HCT116 (cell line): Measurements from ENCODE around the gene ACTR8. TPM values are rescaled to one million over a fixed set of nuclear protein-coding genes. Genes with fewer than 3 reads are reported as not detected.

Source experiments
- ATAC-seq: fragments of 200-7000 bp; cut with Tn5 transposase; 2 replicates; pipeline ENCODE4 v1.9.1; 2020; ENCODE audit warnings: mild to moderate bottlenecking, moderate library complexity
- BruUV-seq: library from RNA; stranded (reverse); fragments of 400-500 nt; replicated peaks from 2 replicates; lab custom pipeline; 2021; lab: Mats Ljungman, UMichigan
- CTCF ChIA-PET: fragments of 300-600 bp; sonication (Branson Sonifier 250); formaldehyde crosslinking; loops from one replicate; lab custom pipeline; 2021; ENCODE audit warnings: antibody characterized with exemption; lab: Charles Lee
- POLR2A ChIA-PET: fragments of 300-600, 350-600 bp; sonication (Branson Sonifier 250); formaldehyde crosslinking; loops from one replicate; lab custom pipeline; 2021; ENCODE audit warnings: antibody characterized with exemption; lab: Charles Lee
- RAD21 ChIA-PET, 2 experiments: fragments of 300-600 bp; sonication (Branson Sonifier 250); formaldehyde crosslinking; loops; one replicate each; lab custom pipeline; 2023; ENCODE audit warnings: low total read pairs in 2 of 2; ENCODE audit not compliant: uncharacterized antibody in 2 of 2, unreplicated experiment in 2 of 2, low non-redundant PET in 1 of 2; lab: Charles Lee
- DNase-seq: peaks from one replicate; pipeline ENCODE4 v3.0.0-alpha.2; 2010; ENCODE audit warnings: low read depth, low spot score
- H2AFZ ChIP-seq: fragments of 200-600 bp; shearing (Covaris generic), sonication (generic); 2 replicates; pipeline ENCODE4 v1.6.1; 2017; ENCODE audit warnings: low read depth, mixed run types, mixed read lengths, antibody characterized with exemption, low read length; ENCODE audit not compliant: poor library complexity, severe bottlenecking
- H3K27ac ChIP-seq: 2 replicates; pipeline ENCODE4 v1.5.1; 2012; ENCODE audit warnings: low read depth, low read length
- H3K27me3 ChIP-seq: fragments of 200-600 bp; sonication (generic); 2 replicates; pipeline ENCODE4 v1.6.1; 2016; ENCODE audit warnings: mixed run types, low read length, mixed read lengths; ENCODE audit not compliant: insufficient read depth
- H3K36me3 ChIP-seq, 2 experiments: fragments of 200-500 bp in 1 of 2; fragments of 200-600 bp in 1 of 2; sonication (Bioruptor generic) in 1 of 2; sonication (generic) in 1 of 2; 2 replicates each; pipeline versions ENCODE4 v1.5.1 to v1.6.1; 2014 to 2016; ENCODE audit warnings: low read length in 2 of 2, inconsistent platforms in 1 of 2, mixed read lengths in 1 of 2, mixed run types in 1 of 2; ENCODE audit not compliant: insufficient read depth in 2 of 2, control insufficient read depth in 1 of 2
- H3K4me1 ChIP-seq, 2 experiments: fragments of 200-600 bp in 1 of 2; sonication (generic) in 1 of 2; 2 replicates each; pipeline versions ENCODE4 v1.5.1 to v1.6.1; 2012 to 2017; ENCODE audit warnings: low read length in 2 of 2, inconsistent platforms in 1 of 2, mild to moderate bottlenecking in 1 of 2, mixed read lengths in 1 of 2, mixed run types in 1 of 2, moderate library complexity in 1 of 2; ENCODE audit not compliant: insufficient read depth in 2 of 2, control insufficient read depth in 1 of 2
- H3K4me2 ChIP-seq: fragments of 200-600 bp; sonication (generic); 2 replicates; pipeline ENCODE4 v1.6.1; 2017; ENCODE audit warnings: mixed run types, low read length, mixed read lengths
- H3K4me3 ChIP-seq, 2 experiments: fragments of 200-600 bp in 1 of 2; sonication (generic) in 1 of 2; replicated peaks in 1 of 2; 2 replicates each; pipeline ENCODE4 v1.5.1; 2011 to 2016; ENCODE audit warnings: low read length in 2 of 2, control low read depth in 1 of 2, low read depth in 1 of 2, mild to moderate bottlenecking in 1 of 2, mixed read lengths in 1 of 2, mixed run types in 1 of 2
- H3K79me2 ChIP-seq: fragments of 200-600 bp; sonication (generic); 2 replicates; pipeline ENCODE4 v1.6.1; 2017; ENCODE audit warnings: mild to moderate bottlenecking, mixed run types, low read length, moderate library complexity, mixed read lengths; ENCODE audit not compliant: insufficient read depth
- H3K9ac ChIP-seq: fragments of 200-600 bp; sonication (generic); 2 replicates; pipeline ENCODE4 v1.6.1; 2016; ENCODE audit warnings: low read length, mixed read lengths
- H3K9me2 ChIP-seq: fragments of 200-600 bp; sonication (generic), shearing (Covaris generic); 2 replicates; pipeline ENCODE4 v1.6.1; 2017; ENCODE audit warnings: mixed run types, mild to moderate bottlenecking, moderate library complexity; ENCODE audit not compliant: insufficient read depth
- H3K9me3 ChIP-seq, 2 experiments: fragments of 200-500 bp in 1 of 2; fragments of 200-600 bp in 1 of 2; sonication (Bioruptor generic) in 1 of 2; sonication (generic) in 1 of 2; 2 replicates each; pipeline ENCODE4 v1.6.1; 2014 to 2017; ENCODE audit warnings: low read length in 2 of 2, mixed read lengths in 2 of 2, inconsistent platforms in 1 of 2, low read depth in 1 of 2, mild to moderate bottlenecking in 1 of 2, mixed run types in 1 of 2, moderate library complexity in 1 of 2; ENCODE audit not compliant: control insufficient read depth in 1 of 2, insufficient read depth in 1 of 2
- H4K20me1 ChIP-seq: fragments of 200-600 bp; sonication (generic), shearing (Covaris generic); 2 replicates; pipeline ENCODE4 v1.6.1; 2017; ENCODE audit warnings: mixed run types, mild to moderate bottlenecking, moderate library complexity; ENCODE audit not compliant: insufficient read depth
- CEBPB ChIP-seq: IDR thresholded peaks from 2 replicates; pipeline ENCODE4 v1.6.1; 2012; ENCODE audit warnings: low read depth
- CTCF ChIP-seq, 3 experiments: fragments of 200-600 bp in 1 of 3; sonication (generic) in 1 of 3; IDR thresholded peaks in 2 of 3; conservative IDR thresholded peaks in 1 of 3; 2 replicates each; pipeline ENCODE4 v1.5.1; 2012 to 2017; ENCODE audit warnings: low read depth in 2 of 3, low read length in 2 of 3, antibody characterized with exemption in 1 of 3, borderline replicate concordance in 1 of 3, control low read depth in 1 of 3, mild to moderate bottlenecking in 1 of 3, mixed read lengths in 1 of 3, mixed run types in 1 of 3, moderate library complexity in 1 of 3; ENCODE audit not compliant: insufficient read depth in 1 of 3
- EGR1 ChIP-seq: IDR thresholded peaks from 2 replicates; pipeline ENCODE4 v1.6.1; 2012; ENCODE audit warnings: low read depth
- ELF1 ChIP-seq: IDR thresholded peaks from 2 replicates; pipeline ENCODE4 v1.6.1; 2012; ENCODE audit warnings: low read depth, borderline replicate concordance
- EZH2phosphoT487 ChIP-seq: fragments of 200-600 bp; IDR thresholded peaks from 2 replicates; pipeline ENCODE4 v1.6.1; 2018; ENCODE audit warnings: antibody characterized with exemption, borderline replicate concordance
- FOSL1 ChIP-seq: IDR thresholded peaks from 2 replicates; pipeline ENCODE4 v1.6.1; 2012; ENCODE audit warnings: low read depth
- JUND ChIP-seq: IDR thresholded peaks from 2 replicates; pipeline ENCODE4 v1.6.1; 2012
- MAX ChIP-seq: IDR thresholded peaks from 2 replicates; pipeline ENCODE4 v1.6.1; 2012
- POLR2A ChIP-seq: IDR thresholded peaks from 2 replicates; pipeline ENCODE4 v1.7.0; 2011; ENCODE audit warnings: borderline replicate concordance; ENCODE audit not compliant: insufficient read depth, insufficient read length; ENCODE audit errors: extremely low read depth
- POLR2AphosphoS5 ChIP-seq: IDR thresholded peaks from 2 replicates; pipeline ENCODE4 v1.6.1; 2011; ENCODE audit warnings: mild to moderate bottlenecking, low read depth, low read length, moderate library complexity
- RAD21 ChIP-seq: IDR thresholded peaks from 2 replicates; pipeline ENCODE4 v1.6.1; 2012; ENCODE audit warnings: low read depth, mild to moderate bottlenecking
- SIN3A ChIP-seq: IDR thresholded peaks from 2 replicates; pipeline ENCODE4 v1.6.1; 2012; ENCODE audit warnings: low read depth
- SP1 ChIP-seq: IDR thresholded peaks from 2 replicates; pipeline ENCODE4 v1.6.1; 2012; ENCODE audit warnings: low read depth
- SRF ChIP-seq: IDR thresholded peaks from 2 replicates; pipeline ENCODE4 v1.6.1; 2012; ENCODE audit warnings: low read depth
- TCF7L2 ChIP-seq: IDR thresholded peaks from 2 replicates; pipeline ENCODE4 v1.7.0; 2011; ENCODE audit warnings: borderline replicate concordance, inconsistent platforms; ENCODE audit not compliant: insufficient read depth, insufficient read length; ENCODE audit errors: extremely low read depth
- YY1 ChIP-seq: IDR thresholded peaks from 2 replicates; pipeline ENCODE4 v1.6.1; 2011; ENCODE audit warnings: low read length, low read depth, moderate library complexity, mild to moderate bottlenecking; ENCODE audit not compliant: insufficient replicate concordance; ENCODE audit errors: extremely low read depth
- ZFX ChIP-seq: fragments of 450-650 bp; IDR thresholded peaks from 2 replicates; pipeline ENCODE4 v1.6.1; 2017
- intact Hi-C: fragments of 100-400 bp; cut with micrococcal nuclease; formaldehyde crosslinking; loops from 2 replicates; pipeline ENCODE4 v1.10.0; 2022
- total RNA-seq: library from RNA; stranded (reverse); gene quantifications from one replicate; pipeline ENCODE4 v1.2.1, GENCODE V29; 2021; ENCODE audit not compliant: unreplicated experiment
- TF ChIP-seq, protein P1 (sequence below): IDR thresholded peaks from 2 replicates; pipeline ENCODE4 v1.6.1; 2012

The ACTR8 gene
- total RNA-seq, 1 experiment from 2014 or later = 25.5 TPM

DNA sequence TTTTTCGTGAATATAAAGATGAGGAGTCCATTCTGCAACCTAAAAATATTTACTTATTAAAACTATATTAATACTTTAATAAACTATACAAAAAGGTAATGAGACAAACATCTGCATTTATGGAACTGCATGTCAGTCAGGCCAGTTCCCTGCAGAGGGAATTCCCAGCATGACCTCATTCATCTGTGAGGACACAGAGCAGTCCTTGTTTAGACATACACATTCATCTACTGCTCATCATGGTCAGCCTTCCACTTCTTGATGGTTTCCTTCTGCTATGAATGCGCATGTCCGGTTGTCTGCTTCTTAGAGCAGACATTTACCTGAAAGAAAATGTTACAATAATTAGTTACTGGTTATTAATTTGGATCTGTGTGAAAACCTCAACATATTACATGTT, 3.3 kb upstream of the ACTR8 start:
- Histone ChIP-seq H3K27me3 (no peaks in the 10 kb centered on the region), H3K9ac (no peak overlapping the region), H3K9me2 (no peaks in the 10 kb centered on the region), H2AFZ (no peak overlapping the region), H3K36me3 (peaks cover 4 to 23% of the 10 kb centered on the region in 2 experiments; a peak in 3 of 4 replicates), H3K4me1 (peaks cover 3 to 19% of the 10 kb centered on the region in 2 experiments; a peak in 3 of 4 replicates), H3K4me3 (no peak overlapping the region), H3K9me3 (no peaks in the 10 kb centered on the region), H3K4me2 (no peak overlapping the region), H4K20me1 (no peaks in the 10 kb centered on the region), H3K79me2 (peaks cover 42% of the 10 kb centered on the region), H3K27ac (no peak overlapping the region)
- ChIA-PET RAD21 (no interaction called here), POLR2A (no interaction called here), CTCF (no interaction called here)
- TF ChIP-seq YY1 = no peak
- TF ChIP-seq POLR2AphosphoS5 = no peak
- no peak for TF ChIP-seq FOSL1
- no peak for TF ChIP-seq SIN3A
- TF ChIP-seq CEBPB = no peak
- no peak for TF ChIP-seq EZH2phosphoT487
- TF ChIP-seq POLR2A = no peak
- no peak for TF ChIP-seq SP1
- TF ChIP-seq RAD21 = no peak
- TF ChIP-seq ELF1 = no peak
- TF ChIP-seq TCF7L2 = no peak
- TF ChIP-seq MAX = no peak
- TF ChIP-seq JUND = no peak
- TF ChIP-seq ZFX = no peak
- TF ChIP-seq SRF = no peak
- TF ChIP-seq, protein P1, sequence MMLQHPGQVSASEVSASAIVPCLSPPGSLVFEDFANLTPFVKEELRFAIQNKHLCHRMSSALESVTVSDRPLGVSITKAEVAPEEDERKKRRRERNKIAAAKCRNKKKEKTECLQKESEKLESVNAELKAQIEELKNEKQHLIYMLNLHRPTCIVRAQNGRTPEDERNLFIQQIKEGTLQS = no peak
- TF ChIP-seq CTCF (IDR thresholded peaks at IDR 0.05 in 2 of 3, conservative IDR thresholded peaks at IDR 0.05 in 1 of 3; ENCODE audit: borderline replicate concordance in 1 of 3, insufficient read depth in 1 of 3, low read depth in 2 of 3, low read length in 2 of 3) = no peak
- TF ChIP-seq EGR1 = no peak
- no TSS peak for BruUV-seq
- intact Hi-C loops = no loop called here
- DNase-seq = no peak
- ATAC-seq = no peak
